Endodermal cell (in vitro differentiated cells): ENCODE results near the gene SMG9. TPM values are rescaled to one million over a fixed set of nuclear protein-coding genes. Genes with fewer than 3 reads are reported as not detected.
A peak's percentile ranks its signal among the peaks of the same experiment; 100 is the strongest.
"Not testable (repeated sequence)": the region's sequence is repeated elsewhere in the genome, so short reads cannot be mapped to it uniquely, and the experiment has no call there.

ENCODE experiments used
- DNase-seq: peaks from one replicate; pipeline ENCODE4 v3.0.0-alpha.2; 2017
- H3K27ac ChIP-seq: 2 replicates; pipeline ENCODE4 v1.5.1; 2013; ENCODE audit warnings: mild to moderate bottlenecking, low read depth, low read length, moderate library complexity
- H3K27me3 ChIP-seq: 2 replicates; pipeline ENCODE4 v1.6.1; 2013; ENCODE audit warnings: mild to moderate bottlenecking, low read length, moderate library complexity; ENCODE audit not compliant: insufficient read depth, control insufficient read depth, poor library complexity, severe bottlenecking
- H3K36me3 ChIP-seq: 2 replicates; pipeline ENCODE4 v1.7.0; 2013; ENCODE audit warnings: mild to moderate bottlenecking, low read length, moderate library complexity; ENCODE audit not compliant: control insufficient read depth, insufficient read depth
- H3K4me1 ChIP-seq: one replicate; pipeline ENCODE4 v1.7.0; 2013; ENCODE audit warnings: low read length; ENCODE audit not compliant: control insufficient read depth, insufficient read depth
- H3K4me3 ChIP-seq: 2 replicates; pipeline ENCODE4 v1.5.1; 2013; ENCODE audit warnings: mild to moderate bottlenecking, low read length, moderate library complexity
- H3K9ac ChIP-seq: 2 replicates; pipeline ENCODE4 v1.6.1; 2013; ENCODE audit warnings: mild to moderate bottlenecking, low read length, moderate library complexity; ENCODE audit not compliant: poor library complexity, severe bottlenecking; ENCODE audit errors: extremely low read depth
- H3K9me3 ChIP-seq: 2 replicates; pipeline ENCODE4 v1.6.1; 2013; ENCODE audit warnings: mild to moderate bottlenecking, low read length, moderate library complexity; ENCODE audit not compliant: control insufficient read depth
- H3K27ac Mint-ChIP-seq: 2 replicates; pipeline ENCODE4 v1.8.0; 2020; ENCODE audit warnings: mixed read lengths
- H3K27me3 Mint-ChIP-seq: 2 replicates; pipeline ENCODE4 v1.8.0; 2021; ENCODE audit warnings: mild to moderate bottlenecking, mixed read lengths; ENCODE audit not compliant: insufficient read depth
- H3K36me3 Mint-ChIP-seq: 2 replicates; pipeline ENCODE4 v1.8.0; 2020; ENCODE audit warnings: low read depth, mixed read lengths
- H3K4me1 Mint-ChIP-seq: 2 replicates; pipeline ENCODE4 v1.8.0; 2020; ENCODE audit warnings: mixed read lengths
- H3K4me3 Mint-ChIP-seq: 2 replicates; pipeline ENCODE4 v1.8.0; 2020; ENCODE audit warnings: mild to moderate bottlenecking, moderate library complexity, mixed read lengths
- H3K9me3 Mint-ChIP-seq: 2 replicates; pipeline ENCODE4 v1.8.0; 2020; ENCODE audit warnings: mild to moderate bottlenecking, mixed read lengths
- CTCF ChIP-seq: fragments of 200-600 bp; sonication (generic); conservative IDR thresholded peaks from 2 replicates; pipeline ENCODE4 v1.5.0; 2021; ENCODE audit warnings: antibody characterized with exemption, mild to moderate bottlenecking
- WGBS, 2 experiments: methylation state at CpG; one replicate each; pipeline versions ENCODE4 v1.1.5 to v1.1.7; 2013; ENCODE audit warnings: missing lambda C conversion rate in 2 of 2, mixed read lengths in 1 of 2; ENCODE audit not compliant: insufficient coverage in 1 of 2, insufficient read length in 1 of 2; 5-methylcytosine and 5-hydroxymethylcytosine counted together
- total RNA-seq, 2 donors: library from RNA; stranded (reverse); fragmentation: NEBNext Ultra II Directional in 1 of 2; extraction: Animal tissue kit (Norgen Biotek cat#: 25700) in 1 of 2; gene quantifications; 2 replicates in 1 of 2; 3 replicates in 1 of 2; pipeline ENCODE4 v1.2.1, GENCODE V29; 2021

The SMG9 gene
- total RNA-seq, 2 donors from 2014 or later = 44.6 to 53.8 TPM

GRCh38 chr19:43777163-43777695 lies 22.5 kb upstream of the SMG9 start:
- no peaks in the 10 kb centered on the region for H3K9me3 Mint-ChIP-seq

GRCh38 chr19:43776286-43776685 lies 21.5 kb upstream of the SMG9 start:
- Histone ChIP-seq H3K9me3 (no peaks in the 10 kb centered on the region), H3K4me3 (no peak overlapping the region), H3K36me3 (no peaks in the 10 kb centered on the region), H3K27ac (no peak overlapping the region), H3K9ac (no peak overlapping the region), H3K27me3 (peaks cover 45% of the 10 kb centered on the region), H3K4me1 (peaks cover 9% of the 10 kb centered on the region)
- Mint-ChIP-seq H3K36me3 (no peaks in the 10 kb centered on the region), H3K9me3 (no peaks in the 10 kb centered on the region), H3K4me1 (peaks cover 14% of the 10 kb centered on the region), H3K4me3 (no peak overlapping the region), H3K27me3 (peaks cover 77% of the 10 kb centered on the region), H3K27ac (no peak overlapping the region)
- WGBS, 2 experiments = 76 to 79% methylated on average over 6 to 11 of the region's 11 CpGs
- TF ChIP-seq CTCF = no peak
- DNase-seq = no peak

More at GRCh38 chr19:43777163-43777695, 22.5 kb upstream of the SMG9 start:
- H3K27me3 Mint-ChIP-seq = peaks cover 75% of the 10 kb centered on the region
- no peak for DNase-seq
- H3K9me3 ChIP-seq = no peaks in the 10 kb centered on the region
- H3K27me3 ChIP-seq = peaks cover 36% of the 10 kb centered on the region
- H3K9ac ChIP-seq = no peak overlapping the region
- H3K4me1 ChIP-seq = peaks cover 9% of the 10 kb centered on the region
- no peaks in the 10 kb centered on the region for H3K36me3 ChIP-seq
- peaks cover 14% of the 10 kb centered on the region for H3K4me1 Mint-ChIP-seq
- no peak overlapping the region for H3K4me3 ChIP-seq
- 0 to 43% methylated on average over 1 to 4 of the region's 4 CpGs for WGBS, 2 experiments
- no peak overlapping the region for H3K27ac ChIP-seq
- no peak for TF ChIP-seq CTCF
- H3K4me3 Mint-ChIP-seq = no peak overlapping the region
- H3K27ac Mint-ChIP-seq = no peak overlapping the region
- no peaks in the 10 kb centered on the region for H3K36me3 Mint-ChIP-seq

GRCh38 chr19:43775299-43775890 lies 20.6 kb upstream of the SMG9 start:
- no peak overlapping the region for H3K4me3 ChIP-seq
- Mint-ChIP-seq H3K27me3 (peaks cover 83% of the 10 kb centered on the region), H3K27ac (no peak overlapping the region), H3K4me3 (no peak overlapping the region), H3K9me3 (no peaks in the 10 kb centered on the region), H3K4me1 (peaks cover 14% of the 10 kb centered on the region), H3K36me3 (no peaks in the 10 kb centered on the region)
- peaks cover 9% of the 10 kb centered on the region for H3K4me1 ChIP-seq
- no peak overlapping the region for H3K27ac ChIP-seq
- H3K27me3 ChIP-seq = peaks cover 49% of the 10 kb centered on the region
- no peak overlapping the region for H3K9ac ChIP-seq
- WGBS, 2 experiments = 93 to 94% methylated on average over 7 of the region's 7 CpGs
- no peaks in the 10 kb centered on the region for H3K9me3 ChIP-seq
- no peak for TF ChIP-seq CTCF
- no peaks in the 10 kb centered on the region for H3K36me3 ChIP-seq
- DNase-seq = no peak

GRCh38 chr19:43774940-43775258 lies 20.1 kb upstream of the SMG9 start:
- not testable (repeated sequence) for DNase-seq, H3K9ac ChIP-seq, H3K4me1 ChIP-seq, H3K36me3 ChIP-seq, H3K27ac ChIP-seq, H3K36me3 Mint-ChIP-seq, H3K9me3 Mint-ChIP-seq, H3K9me3 ChIP-seq, H3K27ac Mint-ChIP-seq
- Mint-ChIP-seq H3K27me3 (peaks cover 88% of the 10 kb centered on the region), H3K4me1 (peaks cover 14% of the 10 kb centered on the region), H3K4me3 (peak overlapping the region; percentile 54)
- WGBS, 2 experiments = 83 to 94% methylated on average over 6 to 11 of the region's 11 CpGs
- H3K4me3 ChIP-seq = peak overlapping the region; percentile 66
- peaks cover 49% of the 10 kb centered on the region for H3K27me3 ChIP-seq
